Measurements from ENCODE around the gene SLC2A1. TPM values are rescaled to one million over a fixed set of nuclear protein-coding genes. Genes with fewer than 3 reads are reported as not detected.

SLC2A1 gene
- total and polyA plus RNA-seq, 4 donors = 9.5 to 143 (median 28.6) TPM

- H3K27ac ChIP-seq (ENCODE audit: low read depth in 1 of 2, low read length in 1 of 2) = peak overlapping the region; percentile 68 to 82
- no peak overlapping the region for H3K4me3 ChIP-seq
- DNase-seq (peak in 1 of 3 donors; percentile 63), ATAC-seq (ENCODE audit: insufficient read depth, low FRiP score) (no peak)
- H3K9ac ChIP-seq (ENCODE audit: insufficient read depth in 1 of 2, low read length in 2 of 2) = no peak overlapping the region
- 41 to 63% methylated on average over 14 of the region's 14 CpGs for WGBS, 2 donors
- peaks cover 0 to 8% (median 1%) of the 10 kb centered on the region in 4 donors for H3K36me3 ChIP-seq (ENCODE audit: control insufficient read depth in 4 of 4, insufficient read depth in 4 of 4, low read length in 4 of 4)
- H3K27me3 ChIP-seq (ENCODE audit: control insufficient read depth in 3 of 3, insufficient read depth in 3 of 3, low read length in 2 of 3) = no peaks in the 10 kb centered on the region
- TF ChIP-seq CTCF (IDR thresholded peaks at IDR 0.05; ENCODE audit: control extremely low read depth, extremely low read depth) = no peak
- no peaks in the 10 kb centered on the region for H3K9me3 ChIP-seq (ENCODE audit: control insufficient read depth in 4 of 4, insufficient read depth in 3 of 4, low read length in 3 of 4)
- H3K4me1 ChIP-seq (ENCODE audit: control insufficient read depth in 5 of 5, insufficient read depth in 5 of 5, low read length in 5 of 5) = peaks cover 0 to 62% (median 22%) of the 10 kb centered on the region in 5 donors
These were observed 17.6 kb downstream of the SLC2A1 start for GRCh38 chr1:42940851-42941639.

- DNase-seq = no peak
- Histone ChIP-seq H3K27ac (ENCODE audit: low read depth in 1 of 2, low read length in 1 of 2) (peak overlapping the region in 1 of 2 donors; percentile 21), H3K4me3 (no peak overlapping the region), H3K9me3 (ENCODE audit: control insufficient read depth in 4 of 4, insufficient read depth in 3 of 4, low read length in 3 of 4) (no peaks in the 10 kb centered on the region), H3K4me1 (ENCODE audit: control insufficient read depth in 5 of 5, insufficient read depth in 5 of 5, low read length in 5 of 5) (peaks cover 0 to 55% (median 22%) of the 10 kb centered on the region in 5 donors), H3K36me3 (ENCODE audit: control insufficient read depth in 4 of 4, insufficient read depth in 4 of 4, low read length in 4 of 4) (peaks cover 0 to 8% (median 1%) of the 10 kb centered on the region in 4 donors), H3K27me3 (ENCODE audit: control insufficient read depth in 3 of 3, insufficient read depth in 3 of 3, low read length in 2 of 3) (no peaks in the 10 kb centered on the region), H3K9ac (ENCODE audit: insufficient read depth in 1 of 2, low read length in 2 of 2) (no peak overlapping the region)
- no peak for TF ChIP-seq CTCF (IDR thresholded peaks at IDR 0.05; ENCODE audit: control extremely low read depth, extremely low read depth)
- WGBS, 2 donors = 68 to 76% methylated on average over 14 of the region's 14 CpGs
- ATAC-seq (ENCODE audit: insufficient read depth, low FRiP score) = peak; percentile 8
These were observed 19.7 kb downstream of the SLC2A1 start for GRCh38 chr1:42938645-42939615.

DNA sequence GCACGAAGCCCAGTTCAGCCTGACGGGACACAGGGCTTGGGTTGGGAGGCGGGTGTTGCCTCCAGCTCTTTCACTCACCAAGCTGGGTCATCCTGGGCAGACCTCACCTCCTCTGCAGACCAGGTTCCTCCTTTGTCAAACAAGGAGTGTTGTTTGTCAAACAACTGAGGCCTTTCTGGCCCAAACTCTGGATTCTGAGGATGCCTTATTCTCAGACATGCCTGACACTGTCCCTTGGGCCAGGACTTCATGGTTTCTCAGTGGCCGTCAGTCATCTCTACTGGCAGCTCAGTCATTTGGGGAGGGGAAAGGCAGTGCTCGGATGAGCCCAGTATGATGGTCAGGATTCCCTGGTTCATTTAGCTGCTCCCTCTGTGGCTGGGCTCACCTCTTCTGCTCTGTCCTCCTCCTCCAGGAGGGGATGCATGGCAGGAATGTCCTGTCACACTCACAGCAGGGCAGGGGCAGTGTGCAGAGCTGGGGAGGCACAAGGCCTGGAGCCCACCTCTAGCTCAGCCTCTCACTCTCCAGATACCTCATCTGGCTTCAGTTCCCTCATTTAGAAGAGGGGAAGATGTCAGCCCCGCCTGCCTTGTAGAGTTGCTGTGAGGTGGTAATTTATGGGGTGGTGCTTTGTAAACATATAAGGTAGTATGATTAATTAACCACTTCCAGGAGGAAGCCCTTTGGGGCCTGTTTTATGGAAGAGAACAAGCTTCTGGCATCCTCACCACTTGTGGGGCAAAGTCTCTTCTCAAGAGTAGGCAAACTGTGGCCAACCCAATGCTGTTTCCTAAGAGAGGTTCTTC is 20.6 kb downstream of the SLC2A1 start:
- Histone ChIP-seq H3K36me3 (ENCODE audit: control insufficient read depth in 4 of 4, insufficient read depth in 4 of 4, low read length in 4 of 4) (peaks cover 0 to 8% (median 2%) of the 10 kb centered on the region in 4 donors), H3K9ac (ENCODE audit: insufficient read depth in 1 of 2, low read length in 2 of 2) (no peak overlapping the region), H3K4me3 (no peak overlapping the region), H3K27ac (ENCODE audit: low read depth in 1 of 2, low read length in 1 of 2) (peak overlapping the region in 1 of 2 donors; percentile 27), H3K27me3 (ENCODE audit: control insufficient read depth in 3 of 3, insufficient read depth in 3 of 3, low read length in 2 of 3) (no peaks in the 10 kb centered on the region), H3K9me3 (ENCODE audit: control insufficient read depth in 4 of 4, insufficient read depth in 3 of 4, low read length in 3 of 4) (no peaks in the 10 kb centered on the region), H3K4me1 (ENCODE audit: control insufficient read depth in 5 of 5, insufficient read depth in 5 of 5, low read length in 5 of 5) (peaks cover 0 to 54% (median 21%) of the 10 kb centered on the region in 5 donors)
- no peak for TF ChIP-seq CTCF (IDR thresholded peaks at IDR 0.05; ENCODE audit: control extremely low read depth, extremely low read depth)
- 80 to 84% methylated on average over 6 of the region's 6 CpGs for WGBS, 2 donors
- no peak for DNase-seq
- ATAC-seq (ENCODE audit: insufficient read depth, low FRiP score) = no peak
